K562 (cell line): Measurements from ENCODE around the gene CRYAB. TPM values are rescaled to one million over a fixed set of nuclear protein-coding genes. Genes with fewer than 3 reads are reported as not detected.

ENCODE experiments used
- ATAC-seq: fragments of 200-7000 bp; cut with Tn5 transposase; 3 replicates; pipeline ENCODE4 v1.9.1; 2020; ENCODE audit warnings: moderate library complexity
- BruUV-seq: library from RNA; stranded (reverse); fragments of 400-500 nt; replicated peaks from 2 replicates; lab custom pipeline; 2021; lab: Mats Ljungman, UMichigan
- CTCF ChIA-PET: fragments of 300-600 bp; formaldehyde crosslinking; extraction: SDS; loops from one replicate; lab custom pipeline; 2021; ENCODE audit warnings: low intra/inter-chr PET ratio; lab: Yijun Ruan, JAX
- POLR2A ChIA-PET: fragments of 300-600, 350-650 bp; sonication (Branson Sonifier 250); formaldehyde crosslinking; extraction: SDS; loops from one replicate; lab custom pipeline; 2021; ENCODE audit warnings: antibody characterized with exemption, inconsistent platforms; lab: Yijun Ruan, JAX
- DNase-seq, 4 experiments: peaks; one replicate each; pipeline versions ENCODE4 v3.0.0 to v3.0.0-alpha.2; 2011 to 2018; ENCODE audit warnings: low spot score in 3 of 4, mixed read lengths in 3 of 4; ENCODE audit errors: extremely low read depth in 1 of 4
- FAIRE-seq: peaks from 2 replicates; lab custom pipeline; 2011; peaks lifted over from hg19 to GRCh38; lab: Jason Lieb, UNC
- H2AFZ ChIP-seq: 2 replicates; pipeline ENCODE4 v1.6.0; 2011; ENCODE audit warnings: low read depth, low read length, control low read depth, inconsistent platforms
- H3K27ac ChIP-seq: fragments of 200-600 bp; 3 replicates; pipeline ENCODE4 v1.8.0; 2011; ENCODE audit warnings: low read depth, mild to moderate bottlenecking, control low read depth, inconsistent platforms, low read length, moderate library complexity, mixed read lengths; ENCODE audit errors: extremely low read depth
- H3K27me3 ChIP-seq, 2 experiments: fragments of 300-600 bp in 1 of 2; 2 replicates in 1 of 2; 3 replicates in 1 of 2; pipeline versions ENCODE4 v1.6.0 to v1.8.0; 2011; ENCODE audit warnings: inconsistent platforms in 2 of 2, low read length in 2 of 2, mild to moderate bottlenecking in 1 of 2, mixed read lengths in 1 of 2, moderate library complexity in 1 of 2; ENCODE audit not compliant: control insufficient read depth in 2 of 2, insufficient read depth in 2 of 2
- H3K36me3 ChIP-seq: fragments of 300-600 bp; 3 replicates; pipeline ENCODE4 v1.8.0; 2011; ENCODE audit warnings: mild to moderate bottlenecking, low read length, inconsistent platforms; ENCODE audit not compliant: control insufficient read depth, insufficient read depth
- H3K4me1 ChIP-seq, 2 experiments: fragments of 200-600 bp in 1 of 2; replicated peaks in 1 of 2; 2 replicates in 1 of 2; 3 replicates in 1 of 2; pipeline versions ENCODE4 v1.5.1 to v1.8.0; 2011; ENCODE audit warnings: inconsistent platforms in 2 of 2, low read length in 2 of 2, mild to moderate bottlenecking in 1 of 2, mixed read lengths in 1 of 2, moderate library complexity in 1 of 2; ENCODE audit not compliant: control insufficient read depth in 2 of 2, insufficient read depth in 2 of 2
- H3K4me2 ChIP-seq: 2 replicates; pipeline ENCODE4 v1.6.1; 2011; ENCODE audit warnings: low read length, control low read depth, inconsistent platforms, mixed read lengths; ENCODE audit not compliant: insufficient read depth
- H3K4me3 ChIP-seq: fragments of 200-600 bp; sonication (generic), shearing (Covaris generic); 2 replicates; pipeline ENCODE4 v1.5.1; 2016; ENCODE audit warnings: control low read depth, inconsistent platforms
- H3K79me2 ChIP-seq: fragments of 200-600 bp; 3 replicates; pipeline ENCODE4 v1.8.0; 2011; ENCODE audit warnings: low read length, inconsistent platforms; ENCODE audit not compliant: control insufficient read depth, insufficient read depth
- H3K9ac ChIP-seq, 2 experiments: 2 replicates each; pipeline versions ENCODE4 v1.6.0 to v1.6.1; 2011; ENCODE audit warnings: low read depth in 2 of 2, low read length in 2 of 2, control low read depth in 1 of 2, inconsistent platforms in 1 of 2, mild to moderate bottlenecking in 1 of 2, mixed read lengths in 1 of 2; ENCODE audit not compliant: insufficient read depth in 1 of 2
- H3K9me1 ChIP-seq: one replicate; pipeline ENCODE4 v1.6.0; 2011; ENCODE audit warnings: inconsistent platforms, mild to moderate bottlenecking, low read length, moderate library complexity; ENCODE audit not compliant: control insufficient read depth, insufficient read depth
- H3K9me3 ChIP-seq: replicated peaks from 2 replicates; pipeline ENCODE4 v1.5.1; 2011; ENCODE audit warnings: low read depth, low read length, inconsistent platforms; ENCODE audit not compliant: control insufficient read depth, insufficient read depth
- H4K20me1 ChIP-seq: replicated peaks from 2 replicates; pipeline ENCODE4 v1.6.1; 2011; ENCODE audit warnings: low read length, inconsistent platforms, mixed read lengths; ENCODE audit not compliant: control insufficient read depth, insufficient read depth
- ATF2 ChIP-seq: sonication (generic); formaldehyde crosslinking; IDR thresholded peaks from 2 replicates; pipeline ENCODE4 v1.8.1; 2022; ENCODE audit warnings: missing genetic modification reagents
- HEY1 ChIP-seq: fragments of 250-450 bp; sonication (Bioruptor Pico); IDR thresholded peaks from 2 replicates; pipeline ENCODE4 v1.5.0; 2020; ENCODE audit warnings: mild to moderate bottlenecking, moderate library complexity, borderline replicate concordance
- HNRNPK ChIP-seq: fragments of 200-400 bp; formaldehyde crosslinking; IDR thresholded peaks from one replicate; pipeline ENCODE4 v1.6.1; 2018; ENCODE audit warnings: mild to moderate bottlenecking, low read depth, low read length; ENCODE audit not compliant: poor library complexity, severe bottlenecking
- KDM4B ChIP-seq, 2 experiments: fragments of 450-650 bp in 1 of 2; sonication (generic) in 1 of 2; IDR thresholded peaks; 2 replicates each; pipeline ENCODE4 v1.6.1; 2016 to 2017; ENCODE audit warnings: borderline replicate concordance in 2 of 2, antibody characterized with exemption in 1 of 2, low read depth in 1 of 2, mild to moderate bottlenecking in 1 of 2
- NFATC3 ChIP-seq: fragments of 450-650 bp; IDR thresholded peaks from 2 replicates; pipeline ENCODE4 v1.6.1; 2017; ENCODE audit warnings: mild to moderate bottlenecking
- NFE2L1 ChIP-seq: fragments of 450-650 bp; IDR thresholded peaks from 2 replicates; pipeline ENCODE4 v1.6.1; 2016; ENCODE audit warnings: missing genetic modification characterization, low read depth, mild to moderate bottlenecking, missing compliant biosample characterization, moderate library complexity, borderline replicate concordance
- NFXL1 ChIP-seq: fragments of 450-650 bp; formaldehyde crosslinking; IDR thresholded peaks from 2 replicates; pipeline ENCODE4 v1.4.0; 2021; ENCODE audit warnings: mild to moderate bottlenecking
- NONO ChIP-seq, 2 experiments: fragments of 200-400 bp in 1 of 2; fragments of 450-650 bp in 1 of 2; formaldehyde crosslinking in 1 of 2; IDR thresholded peaks; 2 replicates each; pipeline ENCODE4 v1.6.1; 2017; ENCODE audit warnings: low read depth in 2 of 2, mild to moderate bottlenecking in 2 of 2, moderate library complexity in 2 of 2, low read length in 1 of 2
- POLR2H ChIP-seq: IDR thresholded peaks from 2 replicates; pipeline ENCODE4 v1.6.1; 2016; ENCODE audit warnings: missing genetic modification characterization, low read depth, mild to moderate bottlenecking, control low read depth, missing compliant biosample characterization, moderate library complexity
- SNAPC5 ChIP-seq: fragments of 250-450 bp; sonication (Bioruptor Pico); IDR thresholded peaks from 2 replicates; pipeline ENCODE4 v1.8.0; 2021; ENCODE audit warnings: moderate library complexity, mild to moderate bottlenecking, inconsistent platforms
- SNRNP70 ChIP-seq: fragments of 200-400 bp; formaldehyde crosslinking; optimal IDR thresholded peaks from 2 replicates; pipeline ENCODE3; 2017; ENCODE audit warnings: low read depth, low read length
- SRSF1 ChIP-seq: fragments of 200-400 bp; formaldehyde crosslinking; IDR thresholded peaks from 2 replicates; pipeline ENCODE4 v1.6.1; 2017; ENCODE audit warnings: mild to moderate bottlenecking, low read depth, low read length, moderate library complexity
- ZNF184 ChIP-seq: sonication (generic); formaldehyde crosslinking; IDR thresholded peaks from 2 replicates; pipeline ENCODE4 v1.5.0; 2020; ENCODE audit warnings: missing genetic modification reagents
- ZNF274 ChIP-seq: IDR thresholded peaks from 2 replicates; pipeline ENCODE4 v1.6.1; 2011; ENCODE audit warnings: low read depth, mild to moderate bottlenecking, low read length, moderate library complexity, borderline replicate concordance
- ZNF449 ChIP-seq: fragments of 250-450 bp; sonication (Bioruptor Pico); IDR thresholded peaks from 2 replicates; pipeline ENCODE4 v1.8.0; 2022; ENCODE audit warnings: moderate library complexity, mild to moderate bottlenecking, inconsistent platforms
- ZNF740 ChIP-seq, 3 experiments: fragments of 200-800 bp in 1 of 3; sonication (Bioruptor generic) in 1 of 3; sonication (generic) in 1 of 3; formaldehyde crosslinking in 1 of 3; IDR thresholded peaks; 2 replicates each; pipeline versions ENCODE4 v1.6.1 to v1.8.0; 2016 to 2022; ENCODE audit warnings: mild to moderate bottlenecking in 2 of 3, missing compliant biosample characterization in 2 of 3, missing genetic modification characterization in 2 of 3, missing genetic modification reagents in 1 of 3
- WGBS: fragments of 100-300 bp; shearing (Covaris generic); methylation state at CpG from one replicate; pipeline ENCODE4 v1.1.6; 2016; ENCODE audit warnings: low coverage, mixed read lengths; ENCODE audit not compliant: insufficient coverage; ENCODE audit errors: missing lambda C conversion rate; 5-methylcytosine and 5-hydroxymethylcytosine counted together
- in situ Hi-C: fragments of 300-500 bp; cut with MboI; formaldehyde crosslinking; loops from 4 replicates; pipeline ENCODE4 v1.15.0; 2018; ENCODE audit warnings: inconsistent platforms, mixed read lengths
- intact Hi-C: fragments of 100-400 bp; cut with micrococcal nuclease; formaldehyde crosslinking; loops from 2 replicates; pipeline ENCODE4 v1.14.2; 2022
- polyA plus RNA-seq, 8 experiments: library from polyadenylated mRNA; depleted of rRNA in 4 of 8; stranded (reverse) in 5 of 8; unstranded in 3 of 8; fragments of >200 nt; fragmentation: Nextera tagmentation in 2 of 8; fragmentation: Illumina TruSeq in 1 of 8; extraction: Ambion mirVana in 2 of 8; extraction: Trizol in 1 of 8; gene quantifications; 2 replicates each; pipeline versions ENCODE4 v1.2.1 to v1.2.3, GENCODE V29; 2011 to 2014; ENCODE audit warnings: inconsistent platforms in 1 of 8, missing spikeins in 1 of 8
- total RNA-seq, 7 experiments: library from RNA; depleted of rRNA in 6 of 7; stranded (reverse); fragments of >200 nt in 6 of 7; fragmentation: Illumina TruSeq in 2 of 7; extraction: Trizol in 2 of 7; gene quantifications; 2 replicates each; pipeline versions ENCODE4 v1.2.1 to v1.2.3, GENCODE V29; 2011 to 2021; ENCODE audit warnings: low replicate concordance in 1 of 7

The CRYAB gene
- total and polyA plus RNA-seq, 9 of the 15 experiments (the other 6 are each of a cell fraction or from before 2014, with no cell fraction given), result 0.83 to 7.5 (median 3.6) TPM

- H3K79me2 ChIP-seq, result no peaks in the 10 kb centered on the region
- ChIA-PET CTCF (no interaction called here), POLR2A (no interaction called here)
- ATAC-seq (no peak), FAIRE-seq (no peak), DNase-seq (no peak)
- no peaks in the 10 kb centered on the region for H3K27me3 ChIP-seq
- H3K4me3 ChIP-seq, result no peak overlapping the region
- in situ Hi-C loops, result no loop called here
- H3K9me3 ChIP-seq, result no peaks in the 10 kb centered on the region
- intact Hi-C loops, result no loop called here
- H3K9me1 ChIP-seq, result no peaks in the 10 kb centered on the region
- H4K20me1 ChIP-seq, result no peaks in the 10 kb centered on the region
- 74% methylated on average over 7 of the region's 7 CpGs for WGBS
- H3K27ac ChIP-seq, result no peak overlapping the region
- peaks cover 22 to 31% of the 10 kb centered on the region in 2 experiments for H3K4me1 ChIP-seq
- no peak overlapping the region for H2AFZ ChIP-seq
- no peak overlapping the region for H3K9ac ChIP-seq
- BruUV-seq, result no TSS peak
- H3K36me3 ChIP-seq, result no peaks in the 10 kb centered on the region
- H3K4me2 ChIP-seq, result no peak overlapping the region
- TF ChIP-seq NFATC3 (no peak), NONO (IDR thresholded peaks at IDR 0.05; ENCODE audit: low read depth in 2 of 2, low read length in 1 of 2) (no peak), ZNF184 (CRISPR knock-in tag) (no peak), SNRNP70 (no peak), NFXL1 (CRISPR knock-in tag) (no peak), KDM4B (IDR thresholded peaks at IDR 0.05; ENCODE audit: borderline replicate concordance in 2 of 2, low read depth in 1 of 2) (no peak), SNAPC5 (CRISPR knock-in tag) (no peak), ZNF449 (no peak), HNRNPK (no peak), ZNF274 (no peak), ATF2 (CRISPR knock-in tag) (no peak), NFE2L1 (tag) (no peak), POLR2H (tag) (no peak), ZNF740 (CRISPR knock-in tag; IDR thresholded peaks at IDR 0.05) (no peak), ZNF740 (tag; IDR thresholded peaks at IDR 0.05) (no peak), SRSF1 (no peak), HEY1 (CRISPR knock-in tag) (no peak)
These were observed 10.1 kb upstream of the CRYAB start for GRCh38 chr11:111921541-111922230.
